ENCODE data around the gene TMEM225B. TPM values are rescaled to one million over a fixed set of nuclear protein-coding genes. Genes with fewer than 3 reads are reported as not detected.

TMEM225B gene
- total and polyA plus RNA-seq, 4 donors, result 0.10 to 0.28 (median 0.17) TPM; not detected in 1

DNA sequence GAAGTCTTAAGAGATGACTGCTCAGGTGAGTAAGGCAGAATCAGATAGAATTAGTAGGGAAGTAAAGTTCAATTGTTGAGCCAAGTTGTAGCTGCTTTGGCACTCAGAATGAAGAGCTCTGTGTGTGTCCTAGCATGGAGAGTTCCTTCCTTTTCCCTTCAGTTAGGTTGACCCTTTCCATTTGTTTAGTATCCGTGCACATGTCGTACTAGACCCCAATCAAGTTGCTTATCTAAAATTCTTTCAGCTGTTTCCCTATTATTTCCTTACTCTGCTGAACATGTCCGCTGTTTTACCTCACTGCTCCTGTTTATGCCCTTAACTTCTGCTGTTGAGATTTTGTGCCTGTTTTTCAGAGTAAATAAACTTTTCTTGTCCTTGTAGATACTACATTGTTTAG is 26.3 kb upstream of the TMEM225B start:
- H3K4me1 ChIP-seq (ENCODE audit: control insufficient read depth in 4 of 4, insufficient read depth in 4 of 4, low read length in 3 of 4), result no peaks in the 10 kb centered on the region
- WGBS, result 90% methylated on average over 3 of the region's 3 CpGs
- no peak overlapping the region for H3K27ac ChIP-seq (ENCODE audit: low read depth in 1 of 2, low read length in 2 of 2)
- TF ChIP-seq GABPA (IDR thresholded peaks at IDR 0.05 in 1 of 2, conservative IDR thresholded peaks at IDR 0.05 in 1 of 2), result no peak
- TF ChIP-seq NR2F2 (IDR thresholded peaks at IDR 0.05), result no peak
- TF ChIP-seq FOXA2 (IDR thresholded peaks at IDR 0.05), result no peak
- no peak for TF ChIP-seq SP1 (IDR thresholded peaks at IDR 0.05)
- TF ChIP-seq RAD21 (IDR thresholded peaks at IDR 0.05), result no peak
- TF ChIP-seq EGR1 (IDR thresholded peaks at IDR 0.05; ENCODE audit: low read depth in 2 of 2), result no peak
- no peak for TF ChIP-seq HNF4A (conservative IDR thresholded peaks at IDR 0.05)
- no peak for TF ChIP-seq FOXA1 (IDR thresholded peaks at IDR 0.05)
- TF ChIP-seq TAF1 (conservative IDR thresholded peaks at IDR 0.05), result no peak
- no peak for TF ChIP-seq JUND (IDR thresholded peaks at IDR 0.05)
- TF ChIP-seq, protein P1, sequence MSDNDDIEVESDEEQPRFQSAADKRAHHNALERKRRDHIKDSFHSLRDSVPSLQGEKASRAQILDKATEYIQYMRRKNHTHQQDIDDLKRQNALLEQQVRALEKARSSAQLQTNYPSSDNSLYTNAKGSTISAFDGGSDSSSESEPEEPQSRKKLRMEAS (IDR thresholded peaks at IDR 0.05), result no peak
- TF ChIP-seq, protein P2, sequence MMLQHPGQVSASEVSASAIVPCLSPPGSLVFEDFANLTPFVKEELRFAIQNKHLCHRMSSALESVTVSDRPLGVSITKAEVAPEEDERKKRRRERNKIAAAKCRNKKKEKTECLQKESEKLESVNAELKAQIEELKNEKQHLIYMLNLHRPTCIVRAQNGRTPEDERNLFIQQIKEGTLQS (IDR thresholded peaks at IDR 0.05), result no peak
- TF ChIP-seq YY1 (IDR thresholded peaks at IDR 0.05), result no peak
- TF ChIP-seq, protein P3, sequence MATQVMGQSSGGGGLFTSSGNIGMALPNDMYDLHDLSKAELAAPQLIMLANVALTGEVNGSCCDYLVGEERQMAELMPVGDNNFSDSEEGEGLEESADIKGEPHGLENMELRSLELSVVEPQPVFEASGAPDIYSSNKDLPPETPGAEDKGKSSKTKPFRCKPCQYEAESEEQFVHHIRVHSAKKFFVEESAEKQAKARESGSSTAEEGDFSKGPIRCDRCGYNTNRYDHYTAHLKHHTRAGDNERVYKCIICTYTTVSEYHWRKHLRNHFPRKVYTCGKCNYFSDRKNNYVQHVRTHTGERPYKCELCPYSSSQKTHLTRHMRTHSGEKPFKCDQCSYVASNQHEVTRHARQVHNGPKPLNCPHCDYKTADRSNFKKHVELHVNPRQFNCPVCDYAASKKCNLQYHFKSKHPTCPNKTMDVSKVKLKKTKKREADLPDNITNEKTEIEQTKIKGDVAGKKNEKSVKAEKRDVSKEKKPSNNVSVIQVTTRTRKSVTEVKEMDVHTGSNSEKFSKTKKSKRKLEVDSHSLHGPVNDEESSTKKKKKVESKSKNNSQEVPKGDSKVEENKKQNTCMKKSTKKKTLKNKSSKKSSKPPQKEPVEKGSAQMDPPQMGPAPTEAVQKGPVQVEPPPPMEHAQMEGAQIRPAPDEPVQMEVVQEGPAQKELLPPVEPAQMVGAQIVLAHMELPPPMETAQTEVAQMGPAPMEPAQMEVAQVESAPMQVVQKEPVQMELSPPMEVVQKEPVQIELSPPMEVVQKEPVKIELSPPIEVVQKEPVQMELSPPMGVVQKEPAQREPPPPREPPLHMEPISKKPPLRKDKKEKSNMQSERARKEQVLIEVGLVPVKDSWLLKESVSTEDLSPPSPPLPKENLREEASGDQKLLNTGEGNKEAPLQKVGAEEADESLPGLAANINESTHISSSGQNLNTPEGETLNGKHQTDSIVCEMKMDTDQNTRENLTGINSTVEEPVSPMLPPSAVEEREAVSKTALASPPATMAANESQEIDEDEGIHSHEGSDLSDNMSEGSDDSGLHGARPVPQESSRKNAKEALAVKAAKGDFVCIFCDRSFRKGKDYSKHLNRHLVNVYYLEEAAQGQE (IDR thresholded peaks at IDR 0.05), result no peak
- TF ChIP-seq HNF4G (IDR thresholded peaks at IDR 0.05), result no peak
- H3K9me3 ChIP-seq (ENCODE audit: control insufficient read depth in 4 of 4, low read length in 3 of 4), result no peaks in the 10 kb centered on the region
- no peak overlapping the region for H3K4me3 ChIP-seq (ENCODE audit: low read depth in 1 of 3, low read length in 3 of 3)
- peaks cover 3 to 51% (median 28%) of the 10 kb centered on the region in 4 donors for H3K36me3 ChIP-seq (ENCODE audit: control insufficient read depth in 4 of 4, insufficient read depth in 3 of 4, low read depth in 1 of 4, low read length in 3 of 4)
- no peak overlapping the region for H3K9ac ChIP-seq (ENCODE audit: low read depth in 1 of 2, low read length in 2 of 2)
- DNase-seq (ENCODE audit: low spot score), result no peak
- no peaks in the 10 kb centered on the region for H3K27me3 ChIP-seq (ENCODE audit: control insufficient read depth in 4 of 4, insufficient read depth in 4 of 4, low read length in 3 of 4)

DNA sequence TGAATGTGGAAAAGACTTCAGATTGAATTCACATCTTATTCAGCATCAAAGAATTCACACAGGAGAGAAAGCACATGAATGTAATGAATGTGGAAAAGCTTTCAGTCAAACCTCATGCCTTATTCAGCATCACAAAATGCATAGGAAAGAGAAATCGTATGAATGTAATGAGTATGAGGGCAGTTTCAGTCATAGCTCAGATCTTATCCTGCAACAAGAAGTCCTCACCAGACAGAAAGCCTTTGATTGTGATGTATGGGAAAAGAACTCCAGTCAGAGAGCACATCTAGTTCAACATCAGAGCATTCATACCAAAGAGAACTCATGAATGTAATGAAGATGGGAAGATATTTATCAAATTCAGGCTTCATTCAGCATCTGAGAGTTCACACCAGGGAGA is 24.8 kb upstream of the TMEM225B start:
- Histone ChIP-seq H3K27ac (ENCODE audit: low read depth in 1 of 2, low read length in 2 of 2) (no peak overlapping the region), H3K27me3 (ENCODE audit: control insufficient read depth in 4 of 4, insufficient read depth in 4 of 4, low read length in 3 of 4) (no peaks in the 10 kb centered on the region), H3K9ac (ENCODE audit: low read depth in 1 of 2, low read length in 2 of 2) (no peak overlapping the region), H3K9me3 (ENCODE audit: control insufficient read depth in 4 of 4, low read length in 3 of 4) (no peaks in the 10 kb centered on the region), H3K4me3 (ENCODE audit: low read depth in 1 of 3, low read length in 3 of 3) (no peak overlapping the region), H3K36me3 (ENCODE audit: control insufficient read depth in 4 of 4, insufficient read depth in 3 of 4, low read depth in 1 of 4, low read length in 3 of 4) (peaks cover 3 to 48% (median 27%) of the 10 kb centered on the region in 4 donors), H3K4me1 (ENCODE audit: control insufficient read depth in 4 of 4, insufficient read depth in 4 of 4, low read length in 3 of 4) (no peaks in the 10 kb centered on the region)
- DNase-seq (ENCODE audit: low spot score), result no peak
- 97% methylated on average over 1 of the region's 1 CpG for WGBS
- TF ChIP-seq, protein P4, sequence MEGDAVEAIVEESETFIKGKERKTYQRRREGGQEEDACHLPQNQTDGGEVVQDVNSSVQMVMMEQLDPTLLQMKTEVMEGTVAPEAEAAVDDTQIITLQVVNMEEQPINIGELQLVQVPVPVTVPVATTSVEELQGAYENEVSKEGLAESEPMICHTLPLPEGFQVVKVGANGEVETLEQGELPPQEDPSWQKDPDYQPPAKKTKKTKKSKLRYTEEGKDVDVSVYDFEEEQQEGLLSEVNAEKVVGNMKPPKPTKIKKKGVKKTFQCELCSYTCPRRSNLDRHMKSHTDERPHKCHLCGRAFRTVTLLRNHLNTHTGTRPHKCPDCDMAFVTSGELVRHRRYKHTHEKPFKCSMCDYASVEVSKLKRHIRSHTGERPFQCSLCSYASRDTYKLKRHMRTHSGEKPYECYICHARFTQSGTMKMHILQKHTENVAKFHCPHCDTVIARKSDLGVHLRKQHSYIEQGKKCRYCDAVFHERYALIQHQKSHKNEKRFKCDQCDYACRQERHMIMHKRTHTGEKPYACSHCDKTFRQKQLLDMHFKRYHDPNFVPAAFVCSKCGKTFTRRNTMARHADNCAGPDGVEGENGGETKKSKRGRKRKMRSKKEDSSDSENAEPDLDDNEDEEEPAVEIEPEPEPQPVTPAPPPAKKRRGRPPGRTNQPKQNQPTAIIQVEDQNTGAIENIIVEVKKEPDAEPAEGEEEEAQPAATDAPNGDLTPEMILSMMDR (IDR thresholded peaks at IDR 0.05; ENCODE audit: low read depth, low read length, missing input control), result no peak
- TF ChIP-seq EGR1 (IDR thresholded peaks at IDR 0.05; ENCODE audit: low read depth in 2 of 2) (no peak), TAF1 (conservative IDR thresholded peaks at IDR 0.05) (no peak), NR2F2 (IDR thresholded peaks at IDR 0.05) (no peak), FOXA2 (IDR thresholded peaks at IDR 0.05) (no peak), HNF4A (conservative IDR thresholded peaks at IDR 0.05) (no peak), YY1 (IDR thresholded peaks at IDR 0.05) (no peak), JUND (IDR thresholded peaks at IDR 0.05) (no peak), GABPA (IDR thresholded peaks at IDR 0.05 in 1 of 2, conservative IDR thresholded peaks at IDR 0.05 in 1 of 2) (no peak), RXRA (IDR thresholded peaks at IDR 0.05) (no peak)
- TF ChIP-seq, protein P5, sequence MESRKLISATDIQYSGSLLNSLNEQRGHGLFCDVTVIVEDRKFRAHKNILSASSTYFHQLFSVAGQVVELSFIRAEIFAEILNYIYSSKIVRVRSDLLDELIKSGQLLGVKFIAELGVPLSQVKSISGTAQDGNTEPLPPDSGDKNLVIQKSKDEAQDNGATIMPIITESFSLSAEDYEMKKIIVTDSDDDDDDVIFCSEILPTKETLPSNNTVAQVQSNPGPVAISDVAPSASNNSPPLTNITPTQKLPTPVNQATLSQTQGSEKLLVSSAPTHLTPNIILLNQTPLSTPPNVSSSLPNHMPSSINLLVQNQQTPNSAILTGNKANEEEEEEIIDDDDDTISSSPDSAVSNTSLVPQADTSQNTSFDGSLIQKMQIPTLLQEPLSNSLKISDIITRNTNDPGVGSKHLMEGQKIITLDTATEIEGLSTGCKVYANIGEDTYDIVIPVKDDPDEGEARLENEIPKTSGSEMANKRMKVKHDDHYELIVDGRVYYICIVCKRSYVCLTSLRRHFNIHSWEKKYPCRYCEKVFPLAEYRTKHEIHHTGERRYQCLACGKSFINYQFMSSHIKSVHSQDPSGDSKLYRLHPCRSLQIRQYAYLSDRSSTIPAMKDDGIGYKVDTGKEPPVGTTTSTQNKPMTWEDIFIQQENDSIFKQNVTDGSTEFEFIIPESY (IDR thresholded peaks at IDR 0.05), result no peak
- TF ChIP-seq, protein P2 (IDR thresholded peaks at IDR 0.05), result no peak
- TF ChIP-seq, protein P3 (IDR thresholded peaks at IDR 0.05), result no peak
- TF ChIP-seq, protein P1 (IDR thresholded peaks at IDR 0.05), result no peak
